Panc1 (cell line): ENCODE data around the gene TOR1AIP1.

Experiments
- CTCF ChIP-seq: fragments of 450-650 bp; IDR thresholded peaks from 2 replicates; pipeline ENCODE4 v1.5.1; 2017; ENCODE audit warnings: mild to moderate bottlenecking
- POLR2AphosphoS5 ChIP-seq: IDR thresholded peaks from 2 replicates; pipeline ENCODE4 v1.6.1; 2012; ENCODE audit warnings: mild to moderate bottlenecking, low read depth, low read length, moderate library complexity
- SIN3A ChIP-seq: IDR thresholded peaks from 2 replicates; pipeline ENCODE4 v1.6.1; 2012; ENCODE audit warnings: low read depth, mild to moderate bottlenecking, low read length, moderate library complexity, borderline replicate concordance; ENCODE audit not compliant: insufficient read depth
- TCF7L2 ChIP-seq: IDR thresholded peaks from 2 replicates; pipeline ENCODE4 v1.6.1; 2011; ENCODE audit warnings: mild to moderate bottlenecking, low read depth, low read length, inconsistent platforms

- TF ChIP-seq CTCF (no peak), POLR2AphosphoS5 (no peak), SIN3A (no peak), TCF7L2 (no peak)
These were observed 84.5 kb downstream of the TOR1AIP1 start for GRCh38 chr1:179966551-179966950.
